ENCODE results near the gene COL26A1. TPM values are rescaled to one million over a fixed set of nuclear protein-coding genes. Genes with fewer than 3 reads are reported as not detected.

COL26A1 gene
- polyA plus RNA-seq, 1 donor from 2014 or later, result 36.6 TPM

DNA sequence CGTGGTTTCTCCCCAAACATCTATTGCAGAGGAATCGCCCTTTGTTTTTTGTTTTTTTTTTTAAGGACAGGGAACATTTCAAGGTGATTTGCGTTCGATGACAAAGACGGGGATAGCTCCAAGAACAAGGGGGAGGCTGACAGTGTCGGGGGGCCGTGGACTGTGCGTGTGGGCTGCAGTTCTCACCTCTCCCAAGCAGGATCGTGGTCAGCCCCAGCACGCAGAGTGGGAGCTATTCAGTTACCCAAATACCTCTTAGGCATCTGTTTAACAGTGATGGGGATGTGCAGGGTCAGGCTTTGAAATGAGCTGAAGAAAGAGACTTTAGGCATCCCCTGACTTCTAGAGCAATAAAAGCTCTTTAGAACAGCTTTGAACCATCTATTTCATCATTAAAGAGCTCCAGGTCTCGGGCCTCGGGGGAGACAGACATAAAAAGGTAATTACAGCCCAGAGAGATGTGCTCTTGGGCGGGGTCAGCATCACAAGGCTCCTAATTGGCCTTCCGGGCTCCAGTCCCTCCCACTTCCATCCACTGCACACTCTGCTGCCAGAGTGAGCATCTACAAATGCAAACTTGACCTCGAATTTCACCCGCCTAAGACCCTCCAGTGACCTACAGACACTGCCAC is 169.2 kb downstream of the COL26A1 start:
- no peaks in the 10 kb centered on the region for H3K9me2 ChIP-seq (ENCODE audit: insufficient read depth, low read length)

DNA sequence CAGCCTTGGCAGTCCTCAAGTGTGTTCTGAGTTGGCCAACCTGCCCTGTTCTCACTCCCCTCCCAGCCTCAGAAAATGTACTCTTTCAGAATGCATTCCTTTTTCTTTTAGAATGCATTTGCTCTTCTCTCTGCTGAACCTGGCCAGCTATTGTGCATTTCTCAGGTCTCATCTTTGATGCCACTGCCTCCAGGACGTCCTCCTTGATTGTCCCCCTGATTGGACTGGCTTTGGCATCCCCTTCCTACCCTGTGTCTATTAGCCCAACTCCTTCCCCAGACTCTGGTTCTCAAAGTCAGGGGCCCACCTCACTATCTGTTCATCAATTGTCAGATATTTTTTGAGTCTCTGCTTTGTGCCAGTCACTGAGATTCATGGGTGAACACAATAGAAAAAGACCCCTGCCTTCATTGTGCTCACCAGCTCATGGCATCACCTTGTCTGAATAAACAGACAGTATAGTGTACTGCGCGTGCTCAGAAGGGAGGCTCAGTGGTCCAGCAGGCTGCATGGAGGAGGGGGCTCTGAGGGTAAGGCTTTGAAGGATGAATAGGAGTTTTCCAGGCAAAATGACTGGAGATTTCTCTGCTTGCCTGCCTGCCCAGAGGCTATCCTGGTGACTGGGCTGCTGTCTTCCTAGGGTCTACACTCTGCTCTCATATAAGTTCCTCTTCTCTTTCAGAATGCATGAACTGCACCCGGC is 169.9 kb downstream of the COL26A1 start:
- H3K9ac ChIP-seq (ENCODE audit: low read length), result no peak overlapping the region
- H3K79me2 ChIP-seq (replicated peaks; ENCODE audit: insufficient read depth, low read length), result no peaks in the 10 kb centered on the region
- no peaks in the 10 kb centered on the region for H3K36me3 ChIP-seq (ENCODE audit: insufficient read depth, low read length)
- no peak overlapping the region for H3K4me2 ChIP-seq (ENCODE audit: low read length)
- no peak overlapping the region for H3K27ac ChIP-seq (ENCODE audit: low read length)
- TF ChIP-seq, protein P1, sequence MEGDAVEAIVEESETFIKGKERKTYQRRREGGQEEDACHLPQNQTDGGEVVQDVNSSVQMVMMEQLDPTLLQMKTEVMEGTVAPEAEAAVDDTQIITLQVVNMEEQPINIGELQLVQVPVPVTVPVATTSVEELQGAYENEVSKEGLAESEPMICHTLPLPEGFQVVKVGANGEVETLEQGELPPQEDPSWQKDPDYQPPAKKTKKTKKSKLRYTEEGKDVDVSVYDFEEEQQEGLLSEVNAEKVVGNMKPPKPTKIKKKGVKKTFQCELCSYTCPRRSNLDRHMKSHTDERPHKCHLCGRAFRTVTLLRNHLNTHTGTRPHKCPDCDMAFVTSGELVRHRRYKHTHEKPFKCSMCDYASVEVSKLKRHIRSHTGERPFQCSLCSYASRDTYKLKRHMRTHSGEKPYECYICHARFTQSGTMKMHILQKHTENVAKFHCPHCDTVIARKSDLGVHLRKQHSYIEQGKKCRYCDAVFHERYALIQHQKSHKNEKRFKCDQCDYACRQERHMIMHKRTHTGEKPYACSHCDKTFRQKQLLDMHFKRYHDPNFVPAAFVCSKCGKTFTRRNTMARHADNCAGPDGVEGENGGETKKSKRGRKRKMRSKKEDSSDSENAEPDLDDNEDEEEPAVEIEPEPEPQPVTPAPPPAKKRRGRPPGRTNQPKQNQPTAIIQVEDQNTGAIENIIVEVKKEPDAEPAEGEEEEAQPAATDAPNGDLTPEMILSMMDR (IDR thresholded peaks at IDR 0.05; ENCODE audit: poor library complexity, severe bottlenecking), result no peak
- TF ChIP-seq MXI1 (conservative IDR thresholded peaks at IDR 0.05; ENCODE audit: poor library complexity, severe bottlenecking) (no peak), EZH2 (IDR thresholded peaks at IDR 0.05; ENCODE audit: borderline replicate concordance, insufficient read depth, low read length, poor library complexity, severe bottlenecking) (no peak), POLR2AphosphoS5 (IDR thresholded peaks at IDR 0.05) (no peak), TAF1 (IDR thresholded peaks at IDR 0.05; ENCODE audit: low read depth) (no peak), EP300 (conservative IDR thresholded peaks at IDR 0.05; ENCODE audit: poor library complexity, severe bottlenecking) (no peak), SMC3 (conservative IDR thresholded peaks at IDR 0.05; ENCODE audit: poor library complexity) (no peak), RAD21 (conservative IDR thresholded peaks at IDR 0.05) (no peak), REST (IDR thresholded peaks at IDR 0.05; ENCODE audit: borderline replicate concordance) (no peak)
- H3K9me3 ChIP-seq (ENCODE audit: low read length), result no peaks in the 10 kb centered on the region
- no peaks in the 10 kb centered on the region for H3K27me3 ChIP-seq (ENCODE audit: insufficient read depth, low read depth, low read length)
- H3F3A ChIP-seq (ENCODE audit: insufficient read depth, low read length, poor library complexity, severe bottlenecking), result no peaks in the 10 kb centered on the region
- H2AFZ ChIP-seq (ENCODE audit: low read depth, low read length), result no peak overlapping the region
- no peaks in the 10 kb centered on the region for H3K9me2 ChIP-seq (ENCODE audit: insufficient read depth, low read length)
- H3K4me3 ChIP-seq (ENCODE audit: low read length), result no peak overlapping the region
- no peaks in the 10 kb centered on the region for H4K20me1 ChIP-seq (ENCODE audit: insufficient read depth)

More for the DNA sequence above, 169.2 kb downstream of the COL26A1 start:
- TF ChIP-seq TAF1 (IDR thresholded peaks at IDR 0.05; ENCODE audit: low read depth) (no peak), POLR2AphosphoS5 (IDR thresholded peaks at IDR 0.05) (no peak)
- no peak overlapping the region for H3K4me2 ChIP-seq (ENCODE audit: low read length)
- H3K9ac ChIP-seq (ENCODE audit: low read length), result no peak overlapping the region
- H4K20me1 ChIP-seq (ENCODE audit: insufficient read depth), result no peaks in the 10 kb centered on the region
- H3K79me2 ChIP-seq (replicated peaks; ENCODE audit: insufficient read depth, low read length), result no peaks in the 10 kb centered on the region
- H3K36me3 ChIP-seq (ENCODE audit: insufficient read depth, low read length), result no peaks in the 10 kb centered on the region
- no peak overlapping the region for H3K4me3 ChIP-seq (ENCODE audit: low read length)
- no peaks in the 10 kb centered on the region for H3F3A ChIP-seq (ENCODE audit: insufficient read depth, low read length, poor library complexity, severe bottlenecking)
- no peak overlapping the region for H2AFZ ChIP-seq (ENCODE audit: low read depth, low read length)
- H3K27me3 ChIP-seq (ENCODE audit: insufficient read depth, low read depth, low read length), result no peaks in the 10 kb centered on the region
- H3K27ac ChIP-seq (ENCODE audit: low read length), result no peak overlapping the region
- H3K9me3 ChIP-seq (ENCODE audit: low read length), result no peaks in the 10 kb centered on the region

Data from neural cell (in vitro differentiated cells).